KMS-11 (cell line): Measurements from ENCODE around the gene CCNB3.

Experiments used
- H2AFZ ChIP-seq: fragments of 200-600 bp; sonication (generic); 2 replicates; pipeline ENCODE4 v1.6.1; 2016; ENCODE audit warnings: antibody characterized with exemption, mixed run types, low read depth
- H3K27ac ChIP-seq: fragments of 200-600 bp; sonication (generic); 2 replicates; pipeline ENCODE4 v1.6.1; 2016; ENCODE audit warnings: mild to moderate bottlenecking, mixed run types
- H3K27me3 ChIP-seq: fragments of 200-600 bp; sonication (generic); 2 replicates; pipeline ENCODE4 v1.6.1; 2017; ENCODE audit warnings: mild to moderate bottlenecking, low read depth, mixed run types, moderate library complexity; ENCODE audit not compliant: insufficient read depth
- H3K36me3 ChIP-seq: fragments of 200-600 bp; sonication (generic); 2 replicates; pipeline ENCODE4 v1.6.1; 2017; ENCODE audit warnings: mild to moderate bottlenecking, mixed run types; ENCODE audit not compliant: insufficient read depth
- H3K4me1 ChIP-seq: fragments of 200-600 bp; sonication (generic); 2 replicates; pipeline ENCODE4 v1.6.1; 2016; ENCODE audit warnings: mild to moderate bottlenecking, low read depth, mixed run types; ENCODE audit not compliant: poor library complexity, severe bottlenecking
- H3K4me2 ChIP-seq: fragments of 200-600 bp; sonication (generic); 2 replicates; pipeline ENCODE4 v1.7.0; 2016; ENCODE audit warnings: mild to moderate bottlenecking, mixed run types
- H3K4me3 ChIP-seq: fragments of 200-600 bp; sonication (generic); IDR thresholded peaks from 2 replicates; pipeline ENCODE4 v1.6.1; 2017; ENCODE audit warnings: low read depth, low read length, mixed read lengths; ENCODE audit not compliant: insufficient read depth
- H3K79me2 ChIP-seq: fragments of 200-600 bp; sonication (generic); 2 replicates; pipeline ENCODE4 v1.6.1; 2016; ENCODE audit warnings: low read depth, mixed run types; ENCODE audit not compliant: insufficient read depth
- H3K9ac ChIP-seq: fragments of 200-600 bp; sonication (generic); 2 replicates; pipeline ENCODE4 v1.6.1; 2016; ENCODE audit warnings: mild to moderate bottlenecking, mixed run types
- H4K20me1 ChIP-seq: fragments of 200-600 bp; sonication (generic); 2 replicates; pipeline ENCODE4 v1.6.1; 2016; ENCODE audit warnings: mild to moderate bottlenecking, mixed run types; ENCODE audit not compliant: insufficient read depth
- TF ChIP-seq, protein P1 (sequence below): fragments of 200-600 bp; sonication (generic); conservative IDR thresholded peaks from 2 replicates; pipeline ENCODE4 v1.6.1; 2017; ENCODE audit warnings: low read depth, mild to moderate bottlenecking, antibody characterized with exemption, low read length, moderate library complexity, mixed read lengths

CCNB3 gene

DNA sequence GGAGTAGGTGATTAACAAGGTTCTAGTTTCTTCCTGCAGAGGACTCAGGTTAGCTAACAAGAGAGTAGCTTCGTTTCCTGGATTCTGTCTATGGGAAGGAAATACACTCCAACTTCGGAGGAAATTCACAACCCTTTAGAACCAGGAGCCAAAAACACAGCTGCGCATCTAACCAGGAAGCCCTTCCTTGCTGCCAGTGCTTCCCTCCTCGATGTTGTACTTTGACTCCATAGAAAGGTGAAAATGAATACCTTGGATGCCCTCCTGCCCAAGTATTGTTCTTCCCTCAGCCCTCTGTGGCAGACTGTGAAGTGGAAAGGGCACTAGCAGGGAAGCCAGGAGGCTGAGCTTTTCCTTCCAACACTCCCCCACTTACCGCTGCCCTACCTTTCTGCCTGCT is 38.8 kb upstream of the CCNB3 start:
- H3K9ac ChIP-seq, result no peak overlapping the region
- no peak overlapping the region for H2AFZ ChIP-seq
- H3K79me2 ChIP-seq, result no peaks in the 10 kb centered on the region
- H3K27me3 ChIP-seq, result no peaks in the 10 kb centered on the region
- H3K4me2 ChIP-seq, result no peak overlapping the region
- no peaks in the 10 kb centered on the region for H4K20me1 ChIP-seq
- H3K4me1 ChIP-seq, result no peaks in the 10 kb centered on the region
- H3K27ac ChIP-seq, result no peak overlapping the region
- H3K4me3 ChIP-seq, result no peak overlapping the region
- TF ChIP-seq, protein P1, sequence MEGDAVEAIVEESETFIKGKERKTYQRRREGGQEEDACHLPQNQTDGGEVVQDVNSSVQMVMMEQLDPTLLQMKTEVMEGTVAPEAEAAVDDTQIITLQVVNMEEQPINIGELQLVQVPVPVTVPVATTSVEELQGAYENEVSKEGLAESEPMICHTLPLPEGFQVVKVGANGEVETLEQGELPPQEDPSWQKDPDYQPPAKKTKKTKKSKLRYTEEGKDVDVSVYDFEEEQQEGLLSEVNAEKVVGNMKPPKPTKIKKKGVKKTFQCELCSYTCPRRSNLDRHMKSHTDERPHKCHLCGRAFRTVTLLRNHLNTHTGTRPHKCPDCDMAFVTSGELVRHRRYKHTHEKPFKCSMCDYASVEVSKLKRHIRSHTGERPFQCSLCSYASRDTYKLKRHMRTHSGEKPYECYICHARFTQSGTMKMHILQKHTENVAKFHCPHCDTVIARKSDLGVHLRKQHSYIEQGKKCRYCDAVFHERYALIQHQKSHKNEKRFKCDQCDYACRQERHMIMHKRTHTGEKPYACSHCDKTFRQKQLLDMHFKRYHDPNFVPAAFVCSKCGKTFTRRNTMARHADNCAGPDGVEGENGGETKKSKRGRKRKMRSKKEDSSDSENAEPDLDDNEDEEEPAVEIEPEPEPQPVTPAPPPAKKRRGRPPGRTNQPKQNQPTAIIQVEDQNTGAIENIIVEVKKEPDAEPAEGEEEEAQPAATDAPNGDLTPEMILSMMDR, result no peak
- H3K36me3 ChIP-seq, result no peaks in the 10 kb centered on the region

DNA sequence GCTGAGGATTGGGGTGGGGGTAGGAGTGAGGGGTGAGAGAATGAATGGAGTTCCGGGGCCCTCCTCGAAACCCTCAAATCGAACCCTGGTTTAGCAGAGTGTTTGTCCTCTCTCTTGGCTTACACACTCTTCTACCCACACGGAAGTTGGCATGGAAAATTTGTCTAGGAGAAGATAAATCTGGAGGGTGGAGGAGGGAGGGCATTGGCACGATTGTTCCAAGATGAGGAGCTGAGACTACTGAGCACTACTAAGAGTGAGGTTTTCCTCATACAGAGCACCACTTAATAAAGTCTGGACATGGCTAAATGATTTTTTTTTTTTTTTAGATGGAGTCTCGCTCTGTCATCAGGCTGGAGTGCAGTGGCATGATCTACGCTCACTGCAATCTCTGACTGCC is 37.2 kb upstream of the CCNB3 start:
- no peak overlapping the region for H3K27ac ChIP-seq
- H2AFZ ChIP-seq, result no peak overlapping the region
- H3K4me3 ChIP-seq, result no peak overlapping the region
- H3K27me3 ChIP-seq, result no peaks in the 10 kb centered on the region
- H3K4me1 ChIP-seq, result no peaks in the 10 kb centered on the region
- H3K9ac ChIP-seq, result no peak overlapping the region
- no peaks in the 10 kb centered on the region for H4K20me1 ChIP-seq
- no peaks in the 10 kb centered on the region for H3K36me3 ChIP-seq
- TF ChIP-seq, protein P1, result no peak
- H3K79me2 ChIP-seq, result no peaks in the 10 kb centered on the region
- H3K4me2 ChIP-seq, result no peak overlapping the region

DNA sequence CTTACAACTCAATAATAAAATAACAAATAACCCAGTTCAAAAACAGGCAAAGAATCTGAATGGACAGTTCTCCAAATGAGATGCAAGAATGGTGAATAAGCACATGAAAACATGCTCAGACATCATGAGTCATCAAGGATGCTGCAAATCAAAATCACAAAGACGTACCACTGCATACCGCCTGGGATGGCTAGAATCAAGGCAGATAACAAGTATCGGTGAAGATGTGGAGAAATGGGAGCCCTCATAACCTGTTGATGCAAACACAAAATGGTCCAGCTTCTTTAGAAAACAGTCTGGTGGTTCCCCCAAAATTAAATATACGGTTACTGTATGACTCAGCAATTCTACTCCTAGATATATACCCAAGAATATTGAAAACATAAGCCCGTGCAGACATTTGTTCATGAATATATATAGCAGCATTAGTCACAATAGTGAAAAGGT is 36.3 kb upstream of the CCNB3 start:
- H4K20me1 ChIP-seq, result no peaks in the 10 kb centered on the region
- no peaks in the 10 kb centered on the region for H3K79me2 ChIP-seq
- no peak overlapping the region for H2AFZ ChIP-seq
- H3K36me3 ChIP-seq, result no peaks in the 10 kb centered on the region
- no peaks in the 10 kb centered on the region for H3K27me3 ChIP-seq
- no peak overlapping the region for H3K4me3 ChIP-seq
- H3K4me2 ChIP-seq, result no peak overlapping the region
- H3K27ac ChIP-seq, result no peak overlapping the region
- no peak overlapping the region for H3K9ac ChIP-seq
- TF ChIP-seq, protein P1, result no peak
- H3K4me1 ChIP-seq, result no peaks in the 10 kb centered on the region

DNA sequence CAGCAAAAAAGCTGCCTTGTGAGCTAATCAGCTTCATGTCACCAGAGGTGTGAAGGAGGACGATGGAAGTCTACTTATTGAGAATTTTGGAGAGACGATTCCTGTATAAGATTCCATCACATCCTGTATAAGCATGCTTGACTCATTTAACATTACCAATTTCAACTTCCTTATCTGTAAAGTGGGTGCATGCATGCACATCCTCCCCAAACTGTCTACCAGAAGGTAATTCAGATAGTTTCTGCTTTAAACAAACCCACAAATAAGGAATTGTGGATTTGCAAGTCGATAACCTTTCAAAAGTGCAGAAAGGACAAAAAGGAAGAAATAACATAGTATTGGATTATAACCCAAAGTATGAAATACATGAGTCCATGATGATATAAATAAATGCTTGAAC is 34.8 kb upstream of the CCNB3 start:
- Histone ChIP-seq H2AFZ (no peak overlapping the region), H4K20me1 (no peaks in the 10 kb centered on the region), H3K4me2 (no peak overlapping the region), H3K36me3 (no peaks in the 10 kb centered on the region), H3K4me1 (no peaks in the 10 kb centered on the region), H3K9ac (no peak overlapping the region), H3K27me3 (no peaks in the 10 kb centered on the region), H3K79me2 (no peaks in the 10 kb centered on the region), H3K27ac (no peak overlapping the region), H3K4me3 (no peak overlapping the region)
- TF ChIP-seq, protein P1, result no peak
